K562 (cell line): ENCODE measurements around the gene PHF19. TPM values are rescaled to one million over a fixed set of nuclear protein-coding genes. Genes with fewer than 3 reads are reported as not detected.

ENCODE experiments used
- ATAC-seq: fragments of 200-7000 bp; cut with Tn5 transposase; 3 replicates; pipeline ENCODE4 v1.9.1; 2020; ENCODE audit warnings: moderate library complexity
- BruUV-seq: library from RNA; stranded (reverse); fragments of 400-500 nt; replicated peaks from 2 replicates; lab custom pipeline; 2021; lab: Mats Ljungman, UMichigan
- CTCF ChIA-PET: fragments of 300-600 bp; formaldehyde crosslinking; extraction: SDS; loops from one replicate; lab custom pipeline; 2021; ENCODE audit warnings: low intra/inter-chr PET ratio; lab: Yijun Ruan, JAX
- POLR2A ChIA-PET: fragments of 300-600, 350-650 bp; sonication (Branson Sonifier 250); formaldehyde crosslinking; extraction: SDS; loops from one replicate; lab custom pipeline; 2021; ENCODE audit warnings: antibody characterized with exemption, inconsistent platforms; lab: Yijun Ruan, JAX
- DNase-seq, 4 experiments: peaks; one replicate each; pipeline versions ENCODE4 v3.0.0 to v3.0.0-alpha.2; 2011 to 2018; ENCODE audit warnings: low spot score in 3 of 4, mixed read lengths in 3 of 4; ENCODE audit errors: extremely low read depth in 1 of 4
- FAIRE-seq: peaks from 2 replicates; lab custom pipeline; 2011; peaks lifted over from hg19 to GRCh38; lab: Jason Lieb, UNC
- H2AFZ ChIP-seq: 2 replicates; pipeline ENCODE4 v1.6.0; 2011; ENCODE audit warnings: low read depth, low read length, control low read depth, inconsistent platforms
- H3K27ac ChIP-seq: fragments of 200-600 bp; 3 replicates; pipeline ENCODE4 v1.8.0; 2011; ENCODE audit warnings: low read depth, mild to moderate bottlenecking, control low read depth, inconsistent platforms, low read length, moderate library complexity, mixed read lengths; ENCODE audit errors: extremely low read depth
- H3K27me3 ChIP-seq, 2 experiments: fragments of 300-600 bp in 1 of 2; 2 replicates in 1 of 2; 3 replicates in 1 of 2; pipeline versions ENCODE4 v1.6.0 to v1.8.0; 2011; ENCODE audit warnings: inconsistent platforms in 2 of 2, low read length in 2 of 2, mild to moderate bottlenecking in 1 of 2, mixed read lengths in 1 of 2, moderate library complexity in 1 of 2; ENCODE audit not compliant: control insufficient read depth in 2 of 2, insufficient read depth in 2 of 2
- H3K36me3 ChIP-seq: fragments of 300-600 bp; 3 replicates; pipeline ENCODE4 v1.8.0; 2011; ENCODE audit warnings: mild to moderate bottlenecking, low read length, inconsistent platforms; ENCODE audit not compliant: control insufficient read depth, insufficient read depth
- H3K4me1 ChIP-seq, 2 experiments: fragments of 200-600 bp in 1 of 2; replicated peaks in 1 of 2; 2 replicates in 1 of 2; 3 replicates in 1 of 2; pipeline versions ENCODE4 v1.5.1 to v1.8.0; 2011; ENCODE audit warnings: inconsistent platforms in 2 of 2, low read length in 2 of 2, mild to moderate bottlenecking in 1 of 2, mixed read lengths in 1 of 2, moderate library complexity in 1 of 2; ENCODE audit not compliant: control insufficient read depth in 2 of 2, insufficient read depth in 2 of 2
- H3K4me2 ChIP-seq: 2 replicates; pipeline ENCODE4 v1.6.1; 2011; ENCODE audit warnings: low read length, control low read depth, inconsistent platforms, mixed read lengths; ENCODE audit not compliant: insufficient read depth
- H3K4me3 ChIP-seq: fragments of 200-600 bp; sonication (generic), shearing (Covaris generic); 2 replicates; pipeline ENCODE4 v1.5.1; 2016; ENCODE audit warnings: control low read depth, inconsistent platforms
- H3K79me2 ChIP-seq: fragments of 200-600 bp; 3 replicates; pipeline ENCODE4 v1.8.0; 2011; ENCODE audit warnings: low read length, inconsistent platforms; ENCODE audit not compliant: control insufficient read depth, insufficient read depth
- H3K9ac ChIP-seq, 2 experiments: 2 replicates each; pipeline versions ENCODE4 v1.6.0 to v1.6.1; 2011; ENCODE audit warnings: low read depth in 2 of 2, low read length in 2 of 2, control low read depth in 1 of 2, inconsistent platforms in 1 of 2, mild to moderate bottlenecking in 1 of 2, mixed read lengths in 1 of 2; ENCODE audit not compliant: insufficient read depth in 1 of 2
- H3K9me1 ChIP-seq: one replicate; pipeline ENCODE4 v1.6.0; 2011; ENCODE audit warnings: inconsistent platforms, mild to moderate bottlenecking, low read length, moderate library complexity; ENCODE audit not compliant: control insufficient read depth, insufficient read depth
- H3K9me3 ChIP-seq: replicated peaks from 2 replicates; pipeline ENCODE4 v1.5.1; 2011; ENCODE audit warnings: low read depth, low read length, inconsistent platforms; ENCODE audit not compliant: control insufficient read depth, insufficient read depth
- H4K20me1 ChIP-seq: replicated peaks from 2 replicates; pipeline ENCODE4 v1.6.1; 2011; ENCODE audit warnings: low read length, inconsistent platforms, mixed read lengths; ENCODE audit not compliant: control insufficient read depth, insufficient read depth
- BCOR ChIP-seq: fragments of 450-650 bp; IDR thresholded peaks from 2 replicates; pipeline ENCODE4 v1.6.1; 2016
- ELF2 ChIP-seq: fragments of 250-450 bp; sonication (Bioruptor Pico); IDR thresholded peaks from 2 replicates; pipeline ENCODE4 v1.5.0; 2021; ENCODE audit warnings: mild to moderate bottlenecking
- FOXP1 ChIP-seq: sonication (generic); formaldehyde crosslinking; IDR thresholded peaks from 2 replicates; pipeline ENCODE4 v1.8.0; 2022; ENCODE audit warnings: mild to moderate bottlenecking, missing genetic modification reagents
- ILF3 ChIP-seq: fragments of 450-650 bp; IDR thresholded peaks from 2 replicates; pipeline ENCODE4 v1.6.1; 2018; ENCODE audit warnings: antibody characterized with exemption, mild to moderate bottlenecking, moderate library complexity, borderline replicate concordance
- KDM1A ChIP-seq, 2 experiments: fragments of 450-650 bp; IDR thresholded peaks; 2 replicates each; pipeline ENCODE4 v1.6.1; 2016; ENCODE audit warnings: mild to moderate bottlenecking in 2 of 2
- PRMT5 ChIP-seq: sonication (generic); formaldehyde crosslinking; IDR thresholded peaks from 2 replicates; pipeline ENCODE4 v1.5.0; 2020; ENCODE audit warnings: missing genetic modification reagents
- RAD21 ChIP-seq, 2 experiments: fragments of 250-450 bp in 1 of 2; fragments of 450-650 bp in 1 of 2; sonication (Bioruptor Pico) in 1 of 2; formaldehyde crosslinking in 1 of 2; IDR thresholded peaks in 1 of 2; conservative IDR thresholded peaks in 1 of 2; 2 replicates each; pipeline versions ENCODE4 v1.4.0 to v1.8.0; 2020 to 2022; ENCODE audit warnings: mild to moderate bottlenecking in 2 of 2, moderate library complexity in 1 of 2
- RCOR1 ChIP-seq, 2 experiments: IDR thresholded peaks; 2 replicates each; pipeline ENCODE4 v1.6.1; 2012; ENCODE audit warnings: low read depth in 2 of 2, low read length in 2 of 2, borderline replicate concordance in 1 of 2, improper control_type of control experiment in 1 of 2
- ZNF175 ChIP-seq: fragments of 200-800 bp; sonication (Bioruptor generic); IDR thresholded peaks from 2 replicates; pipeline ENCODE4 v1.6.1; 2016; ENCODE audit warnings: low read depth, mild to moderate bottlenecking, missing genetic modification characterization, missing compliant biosample characterization
- ZNF41 ChIP-seq: fragments of 250-450 bp; sonication (Bioruptor Pico); conservative IDR thresholded peaks from 2 replicates; pipeline ENCODE4 v1.4.0; 2020; ENCODE audit warnings: mild to moderate bottlenecking
- ZNF431 ChIP-seq: sonication (generic); formaldehyde crosslinking; IDR thresholded peaks from 2 replicates; pipeline ENCODE4 v1.8.0; 2022; ENCODE audit warnings: mild to moderate bottlenecking, missing genetic modification reagents
- WGBS: fragments of 100-300 bp; shearing (Covaris generic); methylation state at CpG from one replicate; pipeline ENCODE4 v1.1.6; 2016; ENCODE audit warnings: low coverage, mixed read lengths; ENCODE audit not compliant: insufficient coverage; ENCODE audit errors: missing lambda C conversion rate; 5-methylcytosine and 5-hydroxymethylcytosine counted together
- in situ Hi-C: fragments of 300-500 bp; cut with MboI; formaldehyde crosslinking; loops from 4 replicates; pipeline ENCODE4 v1.15.0; 2018; ENCODE audit warnings: inconsistent platforms, mixed read lengths
- intact Hi-C: fragments of 100-400 bp; cut with micrococcal nuclease; formaldehyde crosslinking; loops from 2 replicates; pipeline ENCODE4 v1.14.2; 2022
- polyA plus RNA-seq, 8 experiments: library from polyadenylated mRNA; depleted of rRNA in 4 of 8; stranded (reverse) in 5 of 8; unstranded in 3 of 8; fragments of >200 nt; fragmentation: Nextera tagmentation in 2 of 8; fragmentation: Illumina TruSeq in 1 of 8; extraction: Ambion mirVana in 2 of 8; extraction: Trizol in 1 of 8; gene quantifications; 2 replicates each; pipeline versions ENCODE4 v1.2.1 to v1.2.3, GENCODE V29; 2011 to 2014; ENCODE audit warnings: inconsistent platforms in 1 of 8, missing spikeins in 1 of 8
- total RNA-seq, 7 experiments: library from RNA; depleted of rRNA in 6 of 7; stranded (reverse); fragments of >200 nt in 6 of 7; fragmentation: Illumina TruSeq in 2 of 7; extraction: Trizol in 2 of 7; gene quantifications; 2 replicates each; pipeline versions ENCODE4 v1.2.1 to v1.2.3, GENCODE V29; 2011 to 2021; ENCODE audit warnings: low replicate concordance in 1 of 7
- TF ChIP-seq, protein P1 (sequence below), 2 experiments: fragments of 450-650 bp in 1 of 2; sonication (generic) in 1 of 2; formaldehyde crosslinking in 1 of 2; IDR thresholded peaks in 1 of 2; conservative IDR thresholded peaks in 1 of 2; 2 replicates each; pipeline versions ENCODE4 v1.6.1 to v1.8.1; 2016 to 2023; ENCODE audit warnings: mild to moderate bottlenecking in 2 of 2, moderate library complexity in 2 of 2, inconsistent platforms in 1 of 2, missing genetic modification reagents in 1 of 2
- TF ChIP-seq, protein P2 (sequence below), 3 experiments: fragments of 200-800 bp in 1 of 3; sonication (Bioruptor generic) in 1 of 3; sonication (generic) in 1 of 3; formaldehyde crosslinking in 1 of 3; IDR thresholded peaks; 2 replicates each; pipeline versions ENCODE4 v1.6.1 to v1.8.0; 2016 to 2022; ENCODE audit warnings: mild to moderate bottlenecking in 2 of 3, missing compliant biosample characterization in 2 of 3, missing genetic modification characterization in 2 of 3, missing genetic modification reagents in 1 of 3

The PHF19 gene
- total and polyA plus RNA-seq, 9 of the 15 experiments (the other 6 are each of a cell fraction or from before 2014, with no cell fraction given): 95.8 to 403 (median 255) TPM

DNA sequence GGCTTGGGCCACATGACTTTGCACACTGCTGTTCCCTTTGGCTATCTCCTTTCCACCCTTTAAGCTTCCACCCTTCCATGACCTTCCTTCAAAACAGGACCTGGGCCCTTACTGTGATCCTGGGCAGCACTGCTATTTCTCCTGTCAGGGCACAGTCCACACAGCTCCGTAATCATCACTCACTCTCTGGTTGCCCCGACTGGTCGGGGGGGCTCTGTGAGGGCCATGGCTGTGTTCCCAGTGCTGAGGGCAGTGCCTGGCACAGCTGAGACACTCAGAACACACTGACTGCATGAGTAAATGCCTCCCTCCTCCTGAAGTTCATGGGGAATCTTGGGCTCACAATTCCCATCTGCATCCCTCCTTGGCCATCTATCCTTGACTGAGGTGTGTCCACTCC, 37.4 kb upstream of the PHF19 start:
- POLR2A ChIA-PET: interaction anchor here (1.8 kb wide), 1 partner anchor 8 kb away, joined by 6 read pairs; no protein-coding TSS in a partner anchor

DNA sequence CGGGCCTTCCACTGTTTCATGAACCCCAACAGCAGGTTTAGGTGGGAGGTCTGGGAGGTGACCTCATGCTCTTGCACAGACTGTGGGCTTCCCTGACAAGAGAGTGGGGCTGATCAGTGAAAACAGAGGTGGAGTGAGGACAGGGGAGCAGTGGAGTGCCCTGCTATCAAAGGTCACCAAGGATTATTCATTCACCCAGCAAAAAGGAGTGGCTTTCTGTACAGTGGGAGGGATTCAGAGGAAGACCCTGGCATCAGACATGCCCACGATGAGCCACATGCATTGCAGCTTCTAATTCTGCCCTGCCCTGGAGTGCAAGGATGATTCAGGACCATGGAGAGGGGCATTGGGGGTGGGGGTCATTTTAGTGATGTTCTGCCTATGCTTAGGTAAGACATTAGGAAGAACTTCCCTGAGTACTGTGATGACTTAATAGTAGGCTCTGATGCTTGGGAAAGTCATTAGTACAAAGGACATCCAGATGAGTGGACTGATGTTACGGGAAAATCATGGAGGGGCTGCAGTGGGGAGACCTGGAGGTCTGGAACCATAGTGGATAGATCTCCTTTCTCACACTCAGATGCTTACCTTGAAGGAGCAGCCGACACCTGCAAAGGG, 36.8 kb upstream of the PHF19 start:
- no TSS peak for BruUV-seq
- in situ Hi-C loops (no loop called here), intact Hi-C loops (no loop called here)
- Histone ChIP-seq H3K9me1 (no peaks in the 10 kb centered on the region), H4K20me1 (no peaks in the 10 kb centered on the region), H3K4me1 (peaks cover 15 to 16% of the 10 kb centered on the region in 2 experiments; a peak in 4 of 5 replicates), H3K4me2 (no peak overlapping the region), H3K9ac (peak overlapping the region in 1 of 2 experiments; percentile 76; a peak in 2 of 4 replicates), H2AFZ (no peak overlapping the region), H3K79me2 (no peaks in the 10 kb centered on the region), H3K27ac (no peak overlapping the region), H3K9me3 (no peaks in the 10 kb centered on the region), H3K36me3 (no peaks in the 10 kb centered on the region), H3K27me3 (no peaks in the 10 kb centered on the region), H3K4me3 (no peak overlapping the region)
- peak; percentile 72 for ATAC-seq
- CTCF ChIA-PET: no interaction called here
- FAIRE-seq: peak; percentile 32
- 25% methylated on average over 4 of the region's 4 CpGs for WGBS
- peak; percentile 67 to 75 (median 72) for DNase-seq
- POLR2A ChIA-PET: interaction anchor here (1.0 to 1.8 kb wide), 3 partner anchors 9 to 17 kb away, joined by 3 to 6 read pairs (median 4); no protein-coding TSS in a partner anchor
- TF ChIP-seq BCOR (peak; percentile 73; the same call in 1 of the 2 replicates), ELF2 (CRISPR knock-in tag) (no peak), ZNF41 (CRISPR knock-in tag) (0 out of 2 replicates have a peak, but pooled peaks have one; percentile 34), KDM1A (IDR thresholded peaks at IDR 0.05) (peak in 1 of 2 experiments; percentile 8; a peak in 1 of 4 replicates), ZNF175 (peak; percentile 69; the same call in 1 of the 2 replicates), PRMT5 (CRISPR knock-in tag) (peak; percentile 91), RCOR1 (IDR thresholded peaks at IDR 0.05; ENCODE audit: borderline replicate concordance in 1 of 2, low read depth in 2 of 2, low read length in 2 of 2) (peak in 1 of 2 experiments; percentile 73; a peak in 1 of 4 replicates), ILF3 (no peak), FOXP1 (CRISPR knock-in tag) (peak; percentile 67; the same call in 1 of the 2 replicates)
- TF ChIP-seq, protein P1, sequence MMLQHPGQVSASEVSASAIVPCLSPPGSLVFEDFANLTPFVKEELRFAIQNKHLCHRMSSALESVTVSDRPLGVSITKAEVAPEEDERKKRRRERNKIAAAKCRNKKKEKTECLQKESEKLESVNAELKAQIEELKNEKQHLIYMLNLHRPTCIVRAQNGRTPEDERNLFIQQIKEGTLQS (IDR thresholded peaks at IDR 0.05): no peak
- TF ChIP-seq, protein P1 (CRISPR knock-in tag; conservative IDR thresholded peaks at IDR 0.05): no peak
- TF ChIP-seq, protein P2, sequence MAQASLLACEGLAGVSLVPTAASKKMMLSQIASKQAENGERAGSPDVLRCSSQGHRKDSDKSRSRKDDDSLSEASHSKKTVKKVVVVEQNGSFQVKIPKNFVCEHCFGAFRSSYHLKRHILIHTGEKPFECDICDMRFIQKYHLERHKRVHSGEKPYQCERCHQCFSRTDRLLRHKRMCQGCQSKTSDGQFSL (CRISPR knock-in tag; IDR thresholded peaks at IDR 0.05): peak; percentile 99
- TF ChIP-seq, protein P2 (tag; IDR thresholded peaks at IDR 0.05): peak in 1 of 2 experiments; percentile 92; a peak in 2 of 4 replicates

More for the DNA sequence above, 37.4 kb upstream of the PHF19 start:
- ATAC-seq (no peak), FAIRE-seq (no peak), DNase-seq (no peak)
- in situ Hi-C loops: no loop called here
- H3K9me3 ChIP-seq: no peaks in the 10 kb centered on the region
- no peak overlapping the region for H3K9ac ChIP-seq
- intact Hi-C loops: no loop called here
- peaks cover 19 to 21% of the 10 kb centered on the region in 2 experiments; a peak in 4 of 5 replicates for H3K4me1 ChIP-seq
- H3K9me1 ChIP-seq: no peaks in the 10 kb centered on the region
- no peak overlapping the region for H3K27ac ChIP-seq
- CTCF ChIA-PET: no interaction called here
- H3K4me2 ChIP-seq: no peak overlapping the region
- no peaks in the 10 kb centered on the region for H4K20me1 ChIP-seq
- no peaks in the 10 kb centered on the region for H3K36me3 ChIP-seq
- no peaks in the 10 kb centered on the region for H3K79me2 ChIP-seq
- H3K27me3 ChIP-seq: no peaks in the 10 kb centered on the region
- H3K4me3 ChIP-seq: no peak overlapping the region
- no peak overlapping the region for H2AFZ ChIP-seq
- 19% methylated on average over 3 of the region's 3 CpGs for WGBS
- TF ChIP-seq ZNF431 (CRISPR knock-in tag) (0 out of 2 replicates have a peak, but pooled peaks have one; percentile 7), RAD21 (CRISPR knock-in tag; conservative IDR thresholded peaks at IDR 0.05 in 1 of 2, IDR thresholded peaks at IDR 0.05 in 1 of 2) (no peak)
- no TSS peak for BruUV-seq
